HEK293 (cell line): ENCODE results near the gene ATP6V0E2.

ENCODE experiments used
- CTCF ChIA-PET: fragments of 350-600 bp; formaldehyde crosslinking; extraction: SDS; loops from one replicate; lab custom pipeline; 2021; ENCODE audit warnings: antibody characterized with exemption; lab: Yijun Ruan, JAX
- POLR2A ChIA-PET: fragments of 300-600 bp; formaldehyde crosslinking; extraction: SDS; loops from one replicate; lab custom pipeline; 2020; ENCODE audit warnings: antibody characterized with exemption, inconsistent platforms; lab: Yijun Ruan, JAX
- H3K27ac ChIP-seq: fragments of 200-500 bp; sonication (Bioruptor generic); 2 replicates; pipeline ENCODE4 v1.5.1; 2014; ENCODE audit warnings: low read depth, low read length, control low read depth, inconsistent platforms; ENCODE audit errors: extremely low read depth
- H3K36me3 ChIP-seq, 2 experiments: fragments of 200-500 bp in 1 of 2; sonication (Bioruptor generic) in 1 of 2; 1 replicate in 1 of 2; 2 replicates in 1 of 2; pipeline ENCODE4 v1.5.1; 2014 to 2017; ENCODE audit warnings: inconsistent platforms in 2 of 2, low read length in 2 of 2; ENCODE audit not compliant: control insufficient read depth in 2 of 2, insufficient read depth in 1 of 2
- H3K4me1 ChIP-seq: fragments of 200-500 bp; sonication (Bioruptor generic); 2 replicates; pipeline ENCODE4 v1.5.1; 2014; ENCODE audit warnings: mild to moderate bottlenecking, low read length, inconsistent platforms; ENCODE audit not compliant: control insufficient read depth, insufficient read depth
- H3K4me3 ChIP-seq: 2 replicates; pipeline ENCODE4 v1.5.1; 2011; ENCODE audit warnings: low read depth, mild to moderate bottlenecking, control low read depth, low read length, moderate library complexity
- H3K9me3 ChIP-seq: fragments of 200-500 bp; sonication (Bioruptor generic); 2 replicates; pipeline ENCODE4 v1.5.1; 2014; ENCODE audit warnings: low read depth, low read length, inconsistent platforms; ENCODE audit not compliant: control insufficient read depth, insufficient read depth
- BCL11A ChIP-seq: fragments of 450-650 bp; formaldehyde crosslinking; IDR thresholded peaks from 2 replicates; pipeline ENCODE4 v1.5.1; 2016; ENCODE audit warnings: low read depth, missing biosample characterization, missing genetic modification characterization
- HOXC10 ChIP-seq: sonication (generic); formaldehyde crosslinking; IDR thresholded peaks from 2 replicates; pipeline ENCODE4 v1.8.1; 2023; ENCODE audit warnings: mild to moderate bottlenecking, missing genetic modification reagents
- KLF1 ChIP-seq: fragments of 450-650 bp; formaldehyde crosslinking; IDR thresholded peaks from 2 replicates; pipeline ENCODE4 v1.5.1; 2016; ENCODE audit warnings: missing biosample characterization, missing genetic modification characterization
- KLF8 ChIP-seq: fragments of 450-650 bp; formaldehyde crosslinking; IDR thresholded peaks from 2 replicates; pipeline ENCODE4 v1.5.1; 2016; ENCODE audit warnings: missing biosample characterization, missing genetic modification characterization
- OSR2 ChIP-seq: fragments of 450-650 bp; formaldehyde crosslinking; IDR thresholded peaks from 2 replicates; pipeline ENCODE4 v1.5.1; 2016; ENCODE audit warnings: missing biosample characterization, missing genetic modification characterization
- REPIN1 ChIP-seq: fragments of 450-650 bp; formaldehyde crosslinking; IDR thresholded peaks from 2 replicates; pipeline ENCODE4 v1.5.1; 2017; ENCODE audit warnings: missing biosample characterization, missing genetic modification characterization, low read depth
- ZBTB1 ChIP-seq: fragments of 450-650 bp; formaldehyde crosslinking; IDR thresholded peaks from 2 replicates; pipeline ENCODE4 v1.5.1; 2016; ENCODE audit warnings: missing biosample characterization, missing genetic modification characterization
- ZNF10 ChIP-seq: fragments of 450-650 bp; formaldehyde crosslinking; IDR thresholded peaks from 2 replicates; pipeline ENCODE4 v1.5.1; 2017; ENCODE audit warnings: missing biosample characterization, missing genetic modification characterization
- ZNF138 ChIP-seq: fragments of 450-650 bp; formaldehyde crosslinking; IDR thresholded peaks from 2 replicates; pipeline ENCODE4 v1.5.1; 2016; ENCODE audit warnings: missing biosample characterization, missing genetic modification characterization, borderline replicate concordance
- ZNF174 ChIP-seq: fragments of 450-650 bp; formaldehyde crosslinking; IDR thresholded peaks from 2 replicates; pipeline ENCODE4 v1.5.0; 2017; ENCODE audit warnings: missing biosample characterization, mild to moderate bottlenecking, missing genetic modification characterization
- ZNF311 ChIP-seq: fragments of 450-650 bp; formaldehyde crosslinking; IDR thresholded peaks from 2 replicates; pipeline ENCODE4 v1.5.1; 2017; ENCODE audit warnings: missing biosample characterization, missing genetic modification characterization, borderline replicate concordance
- ZNF341 ChIP-seq: fragments of 450-650 bp; formaldehyde crosslinking; IDR thresholded peaks from 2 replicates; pipeline ENCODE4; 2016; ENCODE audit warnings: low read depth, missing biosample characterization, missing genetic modification characterization
- ZNF366 ChIP-seq: fragments of 450-650 bp; formaldehyde crosslinking; conservative IDR thresholded peaks from 2 replicates; pipeline ENCODE4 v1.5.1; 2016; ENCODE audit warnings: missing biosample characterization, missing genetic modification characterization
- ZNF391 ChIP-seq: fragments of 450-650 bp; formaldehyde crosslinking; IDR thresholded peaks from 2 replicates; pipeline ENCODE4 v1.5.1; 2016; ENCODE audit warnings: low read depth, missing biosample characterization, missing genetic modification characterization, borderline replicate concordance
- ZNF473 ChIP-seq: fragments of 450-650 bp; formaldehyde crosslinking; IDR thresholded peaks from 2 replicates; pipeline ENCODE4 v1.5.1; 2017; ENCODE audit warnings: missing biosample characterization, missing genetic modification characterization
- ZNF488 ChIP-seq: fragments of 450-650 bp; formaldehyde crosslinking; IDR thresholded peaks from 2 replicates; pipeline ENCODE4 v1.5.1; 2016; ENCODE audit warnings: missing biosample characterization, missing genetic modification characterization
- ZNF518A ChIP-seq: fragments of 450-650 bp; formaldehyde crosslinking; conservative IDR thresholded peaks from 2 replicates; pipeline ENCODE4 v1.5.1; 2016; ENCODE audit warnings: low read depth, missing biosample characterization, missing genetic modification characterization
- ZNF530 ChIP-seq: fragments of 450-650 bp; formaldehyde crosslinking; IDR thresholded peaks from 2 replicates; pipeline ENCODE4 v1.5.1; 2016; ENCODE audit warnings: low read depth, missing biosample characterization, missing genetic modification characterization
- ZNF558 ChIP-seq: fragments of 450-650 bp; formaldehyde crosslinking; IDR thresholded peaks from 2 replicates; pipeline ENCODE4 v1.5.1; 2016; ENCODE audit warnings: missing biosample characterization, missing genetic modification characterization
- ZNF621 ChIP-seq: fragments of 450-650 bp; formaldehyde crosslinking; IDR thresholded peaks from 2 replicates; pipeline ENCODE4 v1.5.1; 2017; ENCODE audit warnings: missing biosample characterization, missing genetic modification characterization
- ZNF654 ChIP-seq: fragments of 450-650 bp; formaldehyde crosslinking; IDR thresholded peaks from 2 replicates; pipeline ENCODE4 v1.5.1; 2016; ENCODE audit warnings: low read depth, missing biosample characterization, missing genetic modification characterization
- ZNF776 ChIP-seq: fragments of 450-650 bp; formaldehyde crosslinking; IDR thresholded peaks from 2 replicates; pipeline ENCODE4 v1.5.0; 2017; ENCODE audit warnings: missing biosample characterization, missing genetic modification characterization, borderline replicate concordance
- TF ChIP-seq, protein P1 (sequence below): fragments of 450-650 bp; formaldehyde crosslinking; IDR thresholded peaks from 2 replicates; pipeline ENCODE4 v1.5.1; 2017; ENCODE audit warnings: missing biosample characterization, missing genetic modification characterization
- TF ChIP-seq, protein P2 (sequence below): fragments of 450-650 bp; formaldehyde crosslinking; IDR thresholded peaks from 2 replicates; pipeline ENCODE4 v1.5.1; 2017; ENCODE audit warnings: missing biosample characterization, missing genetic modification characterization

The ATP6V0E2 gene

GRCh38 chr7:149832332-149833041, 41.3 kb upstream of the ATP6V0E2 start:
- Histone ChIP-seq H3K27ac (no peak overlapping the region), H3K4me1 (no peaks in the 10 kb centered on the region), H3K36me3 (no peaks in the 10 kb centered on the region), H3K9me3 (no peaks in the 10 kb centered on the region), H3K4me3 (no peak overlapping the region)
- CTCF ChIA-PET, result interaction anchor here (0.5 to 1.0 kb wide), 3 partner anchors 25 to 149 kb away, joined by 3 to 5 read pairs (median 4); no protein-coding TSS in a partner anchor
- TF ChIP-seq ZNF138 (tag by site-specific recombination), result no peak
- TF ChIP-seq ZNF10 (tag by site-specific recombination), result no peak
- TF ChIP-seq OSR2 (tag by site-specific recombination), result no peak
- TF ChIP-seq ZBTB1 (tag by site-specific recombination), result no peak
- no peak for TF ChIP-seq ZNF776 (tag by site-specific recombination)
- no peak for TF ChIP-seq ZNF341 (tag by site-specific recombination)
- TF ChIP-seq KLF1 (tag by site-specific recombination), result no peak
- TF ChIP-seq BCL11A (tag by site-specific recombination), result no peak
- TF ChIP-seq KLF8 (tag by site-specific recombination), result no peak
- no peak for TF ChIP-seq ZNF311 (tag by site-specific recombination)
- no peak for TF ChIP-seq ZNF473 (tag by site-specific recombination)
- TF ChIP-seq HOXC10 (CRISPR knock-in tag), result no peak
- no peak for TF ChIP-seq ZNF530 (tag by site-specific recombination)
- no peak for TF ChIP-seq ZNF488 (tag by site-specific recombination)
- POLR2A ChIA-PET, result no interaction called here

DNA sequence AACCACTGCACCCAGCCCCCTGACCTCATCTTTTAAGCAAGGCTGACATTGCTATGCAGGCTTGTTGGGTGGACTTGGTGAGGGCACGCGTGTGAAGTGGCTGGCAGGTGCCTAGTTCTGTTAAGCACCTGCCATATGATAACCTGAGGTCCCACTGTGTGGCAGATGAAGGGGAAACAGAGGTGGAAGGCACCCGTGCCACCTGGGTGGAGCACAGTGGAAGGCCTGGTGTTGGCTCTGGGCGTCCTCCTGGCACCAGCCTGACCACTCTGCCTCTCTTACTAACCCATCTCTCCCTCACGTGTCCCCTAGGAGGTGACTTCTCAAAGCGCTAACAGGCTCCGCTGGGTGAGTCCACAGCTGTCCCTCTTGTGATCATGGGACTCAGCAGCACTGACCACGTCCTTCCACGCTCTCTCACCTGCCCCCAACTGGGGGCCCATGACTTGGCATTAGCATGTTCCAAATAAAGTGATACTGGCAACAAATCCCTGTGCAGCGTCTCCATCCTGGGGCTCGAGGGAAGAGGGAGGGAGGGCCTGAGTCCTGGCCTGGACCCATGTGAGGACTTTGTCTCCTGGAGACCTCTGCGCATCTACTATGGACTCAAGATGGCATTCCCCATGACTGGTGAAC, 40.2 kb upstream of the ATP6V0E2 start:
- H3K27ac ChIP-seq, result no peak overlapping the region
- no peak for TF ChIP-seq ZNF654
- no peak for TF ChIP-seq ZNF488 (tag by site-specific recombination)
- TF ChIP-seq ZNF558 (tag by site-specific recombination), result no peak
- TF ChIP-seq ZNF621 (tag by site-specific recombination), result no peak
- TF ChIP-seq ZNF366 (tag by site-specific recombination), result no peak
- TF ChIP-seq ZNF518A, result no peak
- no peak for TF ChIP-seq REPIN1 (tag by site-specific recombination)
- TF ChIP-seq, protein P1, sequence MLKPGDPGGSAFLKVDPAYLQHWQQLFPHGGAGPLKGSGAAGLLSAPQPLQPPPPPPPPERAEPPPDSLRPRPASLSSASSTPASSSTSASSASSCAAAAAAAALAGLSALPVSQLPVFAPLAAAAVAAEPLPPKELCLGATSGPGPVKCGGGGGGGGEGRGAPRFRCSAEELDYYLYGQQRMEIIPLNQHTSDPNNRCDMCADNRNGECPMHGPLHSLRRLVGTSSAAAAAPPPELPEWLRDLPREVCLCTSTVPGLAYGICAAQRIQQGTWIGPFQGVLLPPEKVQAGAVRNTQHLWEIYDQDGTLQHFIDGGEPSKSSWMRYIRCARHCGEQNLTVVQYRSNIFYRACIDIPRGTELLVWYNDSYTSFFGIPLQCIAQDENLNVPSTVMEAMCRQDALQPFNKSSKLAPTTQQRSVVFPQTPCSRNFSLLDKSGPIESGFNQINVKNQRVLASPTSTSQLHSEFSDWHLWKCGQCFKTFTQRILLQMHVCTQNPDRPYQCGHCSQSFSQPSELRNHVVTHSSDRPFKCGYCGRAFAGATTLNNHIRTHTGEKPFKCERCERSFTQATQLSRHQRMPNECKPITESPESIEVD (tag by site-specific recombination), result no peak
- TF ChIP-seq KLF1 (tag by site-specific recombination), result no peak
- no peak for TF ChIP-seq ZNF174
- TF ChIP-seq, protein P2, sequence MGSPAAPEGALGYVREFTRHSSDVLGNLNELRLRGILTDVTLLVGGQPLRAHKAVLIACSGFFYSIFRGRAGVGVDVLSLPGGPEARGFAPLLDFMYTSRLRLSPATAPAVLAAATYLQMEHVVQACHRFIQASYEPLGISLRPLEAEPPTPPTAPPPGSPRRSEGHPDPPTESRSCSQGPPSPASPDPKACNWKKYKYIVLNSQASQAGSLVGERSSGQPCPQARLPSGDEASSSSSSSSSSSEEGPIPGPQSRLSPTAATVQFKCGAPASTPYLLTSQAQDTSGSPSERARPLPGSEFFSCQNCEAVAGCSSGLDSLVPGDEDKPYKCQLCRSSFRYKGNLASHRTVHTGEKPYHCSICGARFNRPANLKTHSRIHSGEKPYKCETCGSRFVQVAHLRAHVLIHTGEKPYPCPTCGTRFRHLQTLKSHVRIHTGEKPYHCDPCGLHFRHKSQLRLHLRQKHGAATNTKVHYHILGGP, result no peak
- TF ChIP-seq ZNF391 (tag by site-specific recombination), result no peak
- TF ChIP-seq, all 188 proteins: peak for 0

More for the DNA sequence above, 40.2 kb upstream of the ATP6V0E2 start:
- H3K4me1 ChIP-seq, result no peaks in the 10 kb centered on the region
- H3K9me3 ChIP-seq, result no peaks in the 10 kb centered on the region
- ChIA-PET CTCF (interaction anchor here (1.0 kb wide), 1 partner anchor 33 kb away, joined by 5 read pairs; no protein-coding TSS in a partner anchor), POLR2A (no interaction called here)
- no peaks in the 10 kb centered on the region for H3K36me3 ChIP-seq
- H3K4me3 ChIP-seq, result no peak overlapping the region
